HG03097 (cell line): Measurements from ENCODE around the gene TBC1D3D.
"Not testable (repeated sequence)": the region's sequence is repeated elsewhere in the genome, so short reads cannot be mapped to it uniquely, and the experiment has no call there.

Source experiments
- ATAC-seq: cut with Tn5 transposase; IDR thresholded peaks from one replicate; pipeline ENCODE4 v1.9.1; 2021; ENCODE audit not compliant: unreplicated experiment, low FRiP score

The TBC1D3D gene

GRCh38 chr17:38003676-38004075, at the start of gene TBC1D3D:
Gene TBC1D3D, plus strand, starts transcription at chr17:38003976. Its CDS starts 1,585 bp downstream, at chr17:38005561.
- ATAC-seq, result not testable (repeated sequence)

- ATAC-seq, result not testable (repeated sequence)
Measured at GRCh38 chr17:37988960-37989359, 14.8 kb upstream of the TBC1D3D start, which contains the start of gene TBC1D3L. Gene TBC1D3L, minus strand, starts transcription at chr17:37989060. Its CDS starts 1,540 bp downstream, at chr17:37987520.
